Neural progenitor cell (in vitro differentiated cells): ENCODE measurements around the gene PDE6B. TPM values are rescaled to one million over a fixed set of nuclear protein-coding genes. Genes with fewer than 3 reads are reported as not detected.

Experiments
- DNase-seq: peaks from one replicate; pipeline ENCODE4 v3.0.0-alpha.2; 2016; ENCODE audit warnings: low spot score
- H2AFZ ChIP-seq: fragments of 200-600 bp; sonication (generic); replicated peaks from 2 replicates; pipeline ENCODE4 v1.6.1; 2016; ENCODE audit warnings: antibody characterized with exemption
- H3F3A ChIP-seq: fragments of 200-600 bp; sonication (generic); 2 replicates; pipeline ENCODE4 v1.6.1; 2016; ENCODE audit warnings: antibody characterized with exemption, low read depth
- H3K27ac ChIP-seq: fragments of 200-600 bp; sonication (generic); 2 replicates; pipeline ENCODE4 v1.5.1; 2016; ENCODE audit warnings: mild to moderate bottlenecking
- H3K27me3 ChIP-seq: fragments of 200-600 bp; sonication (generic); 2 replicates; pipeline ENCODE4 v1.6.1; 2016; ENCODE audit warnings: mild to moderate bottlenecking, moderate library complexity
- H3K36me3 ChIP-seq: fragments of 200-600 bp; sonication (generic); 2 replicates; pipeline ENCODE4 v1.5.1; 2016
- H3K4me1 ChIP-seq: fragments of 200-600 bp; sonication (generic); 2 replicates; pipeline ENCODE4 v1.6.1; 2016; ENCODE audit warnings: mixed run types
- H3K4me2 ChIP-seq: fragments of 200-600 bp; sonication (generic); 2 replicates; pipeline ENCODE4 v1.6.1; 2016
- H3K4me3 ChIP-seq: fragments of 200-600 bp; sonication (generic); 2 replicates; pipeline ENCODE4 v1.5.1; 2016
- H3K79me2 ChIP-seq: fragments of 200-600 bp; sonication (generic); 2 replicates; pipeline ENCODE4 v1.6.1; 2016; ENCODE audit warnings: low read depth
- H3K9ac ChIP-seq: fragments of 200-600 bp; sonication (generic); 2 replicates; pipeline ENCODE4 v1.6.1; 2016
- H3K9me3 ChIP-seq: fragments of 200-600 bp; sonication (generic); 2 replicates; pipeline ENCODE4 v1.5.1; 2016; ENCODE audit warnings: low read depth
- H4K20me1 ChIP-seq: fragments of 200-600 bp; sonication (generic); 2 replicates; pipeline ENCODE4 v1.6.1; 2016; ENCODE audit warnings: low read depth
- H3K27ac Mint-ChIP-seq: 3 replicates; pipeline ENCODE4 v1.8.0; 2021; ENCODE audit warnings: mixed read lengths
- H3K27me3 Mint-ChIP-seq: 2 replicates; pipeline ENCODE4 v1.8.0; 2022; ENCODE audit warnings: low read depth, mild to moderate bottlenecking, inconsistent platforms, moderate library complexity, mixed read lengths; ENCODE audit not compliant: insufficient read depth
- H3K36me3 Mint-ChIP-seq: 3 replicates; pipeline ENCODE4 v1.8.0; 2021; ENCODE audit warnings: mixed read lengths
- H3K4me1 Mint-ChIP-seq: 3 replicates; pipeline ENCODE4 v1.8.0; 2021; ENCODE audit warnings: mixed read lengths
- H3K4me3 Mint-ChIP-seq: 3 replicates; pipeline ENCODE4 v1.8.0; 2021; ENCODE audit warnings: mild to moderate bottlenecking, moderate library complexity, mixed read lengths
- H3K9me3 Mint-ChIP-seq: 3 replicates; pipeline ENCODE4 v1.8.0; 2020; ENCODE audit warnings: mixed read lengths
- EZH2 ChIP-seq: fragments of 200-600 bp; sonication (generic); IDR thresholded peaks from 2 replicates; pipeline ENCODE4 v1.6.1; 2017; ENCODE audit warnings: antibody characterized with exemption, mild to moderate bottlenecking, moderate library complexity
- EZH2phosphoT487 ChIP-seq: fragments of 200-600 bp; sonication (generic); IDR thresholded peaks from 2 replicates; pipeline ENCODE4 v1.6.1; 2017; ENCODE audit warnings: antibody characterized with exemption
- total RNA-seq: library from RNA; depleted of rRNA; stranded (reverse); fragments of >200 nt; gene quantifications from 2 replicates; pipeline ENCODE4 v1.2.3, GENCODE V29; 2015; ENCODE audit warnings: low replicate concordance
- TF ChIP-seq, protein P1 (sequence below): fragments of 200-600 bp; sonication (generic); IDR thresholded peaks from 2 replicates; pipeline ENCODE4 v1.5.1; 2017; ENCODE audit warnings: antibody characterized with exemption, mild to moderate bottlenecking

Gene PDE6B
- total RNA-seq, 1 donor from 2014 or later, result 4.3 TPM

DNA sequence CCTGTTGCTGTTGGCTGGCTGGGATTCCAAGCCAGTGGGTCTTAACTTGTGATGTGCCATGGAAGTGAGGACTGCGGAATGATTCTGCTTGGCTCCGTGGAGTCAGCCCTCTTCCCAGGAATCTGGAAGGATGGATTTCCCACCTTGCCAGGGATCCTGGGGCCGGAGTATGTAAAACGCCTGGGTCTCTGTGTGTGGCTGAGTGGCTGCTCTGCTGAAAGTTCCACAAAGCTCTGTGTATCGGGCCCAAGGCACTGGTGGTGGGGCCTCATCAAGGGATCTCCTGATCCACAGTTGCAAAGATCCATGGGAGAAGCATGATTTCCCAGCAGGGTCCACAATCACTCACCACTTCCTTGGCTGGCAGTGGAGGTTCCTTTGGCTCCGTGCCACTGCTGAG is 25.2 kb upstream of the PDE6B start:
- Mint-ChIP-seq H3K27ac (no peak overlapping the region), H3K4me1 (peaks cover 3% of the 10 kb centered on the region), H3K4me3 (no peak overlapping the region), H3K36me3 (no peaks in the 10 kb centered on the region), H3K9me3 (peaks cover 5% of the 10 kb centered on the region), H3K27me3 (peaks cover 9% of the 10 kb centered on the region)
- no peak overlapping the region for H3K27ac ChIP-seq
- H3K27me3 ChIP-seq, result peaks cover 27% of the 10 kb centered on the region
- H3K36me3 ChIP-seq, result no peaks in the 10 kb centered on the region
- no peaks in the 10 kb centered on the region for H4K20me1 ChIP-seq
- no peak overlapping the region for H3K4me3 ChIP-seq
- no peaks in the 10 kb centered on the region for H3K9me3 ChIP-seq
- no peak for DNase-seq
- H3K9ac ChIP-seq, result no peak overlapping the region
- no peaks in the 10 kb centered on the region for H3K79me2 ChIP-seq
- H3F3A ChIP-seq, result no peaks in the 10 kb centered on the region
- TF ChIP-seq EZH2phosphoT487 (no peak), EZH2 (no peak)
- H2AFZ ChIP-seq, result no peak overlapping the region
- H3K4me2 ChIP-seq, result no peak overlapping the region
- no peaks in the 10 kb centered on the region for H3K4me1 ChIP-seq

- Histone ChIP-seq H3K9ac (no peak overlapping the region), H4K20me1 (no peaks in the 10 kb centered on the region), H3K4me3 (no peak overlapping the region), H2AFZ (no peak overlapping the region), H3K4me1 (no peaks in the 10 kb centered on the region), H3K4me2 (no peak overlapping the region), H3K36me3 (no peaks in the 10 kb centered on the region), H3K9me3 (no peaks in the 10 kb centered on the region), H3K79me2 (no peaks in the 10 kb centered on the region), H3K27me3 (peaks cover 19% of the 10 kb centered on the region), H3K27ac (no peak overlapping the region), H3F3A (no peaks in the 10 kb centered on the region)
- H3K4me1 Mint-ChIP-seq, result peaks cover 3% of the 10 kb centered on the region
- TF ChIP-seq EZH2phosphoT487 (no peak), EZH2 (no peak)
- TF ChIP-seq, protein P1, sequence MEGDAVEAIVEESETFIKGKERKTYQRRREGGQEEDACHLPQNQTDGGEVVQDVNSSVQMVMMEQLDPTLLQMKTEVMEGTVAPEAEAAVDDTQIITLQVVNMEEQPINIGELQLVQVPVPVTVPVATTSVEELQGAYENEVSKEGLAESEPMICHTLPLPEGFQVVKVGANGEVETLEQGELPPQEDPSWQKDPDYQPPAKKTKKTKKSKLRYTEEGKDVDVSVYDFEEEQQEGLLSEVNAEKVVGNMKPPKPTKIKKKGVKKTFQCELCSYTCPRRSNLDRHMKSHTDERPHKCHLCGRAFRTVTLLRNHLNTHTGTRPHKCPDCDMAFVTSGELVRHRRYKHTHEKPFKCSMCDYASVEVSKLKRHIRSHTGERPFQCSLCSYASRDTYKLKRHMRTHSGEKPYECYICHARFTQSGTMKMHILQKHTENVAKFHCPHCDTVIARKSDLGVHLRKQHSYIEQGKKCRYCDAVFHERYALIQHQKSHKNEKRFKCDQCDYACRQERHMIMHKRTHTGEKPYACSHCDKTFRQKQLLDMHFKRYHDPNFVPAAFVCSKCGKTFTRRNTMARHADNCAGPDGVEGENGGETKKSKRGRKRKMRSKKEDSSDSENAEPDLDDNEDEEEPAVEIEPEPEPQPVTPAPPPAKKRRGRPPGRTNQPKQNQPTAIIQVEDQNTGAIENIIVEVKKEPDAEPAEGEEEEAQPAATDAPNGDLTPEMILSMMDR, result no peak
- H3K9me3 Mint-ChIP-seq, result no peaks in the 10 kb centered on the region
- no peaks in the 10 kb centered on the region for H3K36me3 Mint-ChIP-seq
- H3K27me3 Mint-ChIP-seq, result peaks cover 6% of the 10 kb centered on the region
- no peak overlapping the region for H3K4me3 Mint-ChIP-seq
- H3K27ac Mint-ChIP-seq, result no peak overlapping the region
- DNase-seq, result no peak
Observed at GRCh38 chr4:600850-601515, 24.4 kb upstream of the PDE6B start.

DNA sequence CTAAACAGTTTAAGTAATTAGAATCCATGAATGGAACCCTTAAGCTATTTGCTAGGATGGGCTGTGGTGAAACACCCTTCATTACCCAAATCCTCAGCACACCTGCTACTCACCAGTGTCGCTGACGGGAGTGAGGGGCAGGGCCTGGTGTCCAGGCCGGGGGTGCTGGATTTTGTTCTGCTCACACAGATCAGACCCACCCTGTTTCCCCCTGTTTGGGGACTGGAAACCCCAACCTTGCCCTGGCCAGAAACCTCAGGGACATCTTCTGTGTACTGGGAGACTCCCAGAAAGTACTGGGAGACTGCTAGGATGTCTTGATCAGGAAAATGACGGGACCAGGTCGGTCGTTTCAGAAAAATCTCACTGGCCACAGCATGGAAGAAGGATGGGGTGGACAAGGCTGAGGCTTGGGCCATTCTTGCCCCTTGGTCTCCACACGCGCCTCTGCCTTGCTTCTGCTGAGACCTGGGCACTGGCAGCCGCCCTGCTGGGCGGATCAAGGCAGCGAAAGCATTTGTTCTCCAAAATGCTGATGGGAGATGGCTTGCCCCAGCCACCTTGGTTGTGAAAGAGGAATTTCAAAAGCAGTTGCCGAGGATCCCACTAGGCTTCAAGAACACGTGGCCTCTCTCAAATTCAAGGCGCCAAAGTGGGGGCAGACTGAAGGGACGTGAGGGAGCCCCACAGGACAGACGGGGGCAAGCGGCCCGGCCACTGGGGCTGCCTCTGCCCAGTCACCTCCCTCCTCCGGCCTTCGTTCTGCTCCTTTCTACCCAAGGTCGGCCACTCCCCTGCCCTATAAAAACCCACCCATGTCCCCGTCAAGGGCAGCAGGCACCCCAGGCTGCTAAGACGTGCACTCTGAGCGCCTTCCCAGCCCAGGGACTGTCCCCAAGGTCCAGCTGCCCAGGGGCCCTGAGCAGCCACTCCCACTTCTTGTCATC is 23.5 kb upstream of the PDE6B start:
- H3K9me3 Mint-ChIP-seq, result no peaks in the 10 kb centered on the region
- Histone ChIP-seq H3K79me2 (no peaks in the 10 kb centered on the region), H3K27me3 (peaks cover 10% of the 10 kb centered on the region), H4K20me1 (no peaks in the 10 kb centered on the region), H3K9ac (no peak overlapping the region), H3K36me3 (no peaks in the 10 kb centered on the region), H3K9me3 (no peaks in the 10 kb centered on the region), H3K27ac (no peak overlapping the region), H2AFZ (no peak overlapping the region), H3K4me3 (no peak overlapping the region), H3K4me1 (no peaks in the 10 kb centered on the region), H3K4me2 (no peak overlapping the region), H3F3A (no peaks in the 10 kb centered on the region)
- no peak for DNase-seq
- H3K36me3 Mint-ChIP-seq, result no peaks in the 10 kb centered on the region
- H3K27me3 Mint-ChIP-seq, result peaks cover 6% of the 10 kb centered on the region
- H3K27ac Mint-ChIP-seq, result no peak overlapping the region
- H3K4me1 Mint-ChIP-seq, result peaks cover 3% of the 10 kb centered on the region
- TF ChIP-seq EZH2phosphoT487, result no peak
- TF ChIP-seq EZH2, result no peak
- TF ChIP-seq, protein P1, result no peak
- no peak overlapping the region for H3K4me3 Mint-ChIP-seq
